HG02571 (cell line): ENCODE data around the gene DDI2.
A peak's percentile ranks its signal among the peaks of the same experiment; 100 is the strongest.
"Not testable (repeated sequence)": the region's sequence is repeated elsewhere in the genome, so short reads cannot be mapped to it uniquely, and the experiment has no call there.

Source experiments
- ATAC-seq: cut with Tn5 transposase; IDR thresholded peaks from one replicate; pipeline ENCODE4 v1.9.1; 2021; ENCODE audit warnings: mild to moderate bottlenecking, moderate library complexity; ENCODE audit not compliant: unreplicated experiment

DDI2 gene

GRCh38 chr1:15617173-15618076 lies at the start of gene DDI2:
Gene DDI2 (plus strand): TSS chr1:15617458. CDS start chr1:15617671, 213 bp downstream.
- peak; percentile 64 for ATAC-seq

- no peak for ATAC-seq
Measured at GRCh38 chr1:15568387-15569073, 48.7 kb upstream of the DDI2 start.

GRCh38 chr1:15570861-15571260 lies 46.4 kb upstream of the DDI2 start:
- ATAC-seq = no peak

GRCh38 chr1:15571266-15571665 lies 46.0 kb upstream of the DDI2 start:
- ATAC-seq = no peak

- ATAC-seq = no peak
Measured at GRCh38 chr1:15573477-15573876, 43.8 kb upstream of the DDI2 start.

GRCh38 chr1:15574741-15575140 lies 42.5 kb upstream of the DDI2 start:
- no peak for ATAC-seq

- ATAC-seq = no peak
Measured at GRCh38 chr1:15575549-15576150, 41.6 kb upstream of the DDI2 start.

- no peak for ATAC-seq
Measured at GRCh38 chr1:15577691-15578090, 39.6 kb upstream of the DDI2 start.

GRCh38 chr1:15578921-15579682 lies 38.2 kb upstream of the DDI2 start:
- ATAC-seq = no peak

- ATAC-seq = no peak
Measured at GRCh38 chr1:15579683-15580047, 37.6 kb upstream of the DDI2 start.

- ATAC-seq = no peak
Measured at GRCh38 chr1:15583016-15583706, 34.1 kb upstream of the DDI2 start.

- ATAC-seq = no peak
Measured at GRCh38 chr1:15584489-15585363, 32.5 kb upstream of the DDI2 start, which contains the start of gene AGMAT. Gene AGMAT (minus strand): TSS chr1:15585051. CDS start chr1:15584967, 84 bp downstream.

- ATAC-seq = no peak
Measured at GRCh38 chr1:15592285-15592684, 25.0 kb upstream of the DDI2 start.

GRCh38 chr1:15595809-15596617 lies 21.2 kb upstream of the DDI2 start:
- no peak for ATAC-seq

GRCh38 chr1:15598436-15598835 lies 18.8 kb upstream of the DDI2 start:
- ATAC-seq = no peak

- peak; percentile 90 for ATAC-seq
Measured at GRCh38 chr1:15603050-15603965, 13.9 kb upstream of the DDI2 start.

GRCh38 chr1:15603966-15604282 lies 13.3 kb upstream of the DDI2 start:
- not testable (repeated sequence) for ATAC-seq

GRCh38 chr1:15604400-15604799 lies 12.9 kb upstream of the DDI2 start:
- not testable (repeated sequence) for ATAC-seq
